LNCaP clone FGC (cell line): Measurements from ENCODE around the gene KSR2.

Experiments
- DNase-seq: peaks from one replicate; pipeline ENCODE4 v3.0.0-alpha.2; 2011; ENCODE audit warnings: low read depth
- H3K4me3 ChIP-seq: 2 replicates; pipeline ENCODE4 v1.5.1; 2011; ENCODE audit warnings: mild to moderate bottlenecking, low read depth, low read length, control low read depth
- TF ChIP-seq, protein P1 (sequence below): IDR thresholded peaks from 2 replicates; pipeline ENCODE4 v1.5.1; 2012; ENCODE audit warnings: mild to moderate bottlenecking; ENCODE audit not compliant: control insufficient read depth, insufficient read depth; ENCODE audit errors: extremely low read depth

KSR2 gene

DNA sequence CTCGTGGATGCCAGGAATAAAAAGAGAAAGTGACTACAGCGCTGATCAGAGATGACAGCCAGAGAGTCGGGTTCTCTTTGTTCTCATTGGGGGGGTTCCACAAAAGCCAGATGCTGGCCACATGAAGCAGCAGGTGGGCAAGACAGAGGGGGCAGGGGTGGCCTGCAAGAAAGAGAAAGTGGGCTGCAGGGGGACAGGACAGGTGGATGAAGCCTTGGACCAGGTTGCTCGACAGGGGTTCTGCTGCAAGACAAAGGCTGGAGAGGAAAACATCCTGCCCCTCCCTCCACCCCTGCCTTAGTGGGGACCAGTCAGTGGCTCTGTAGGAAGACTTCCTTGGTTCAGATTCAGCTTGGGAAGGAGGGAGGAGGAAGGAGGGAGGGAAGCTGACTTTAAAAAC, 126.2 kb downstream of the KSR2 start:
- TF ChIP-seq, protein P1, sequence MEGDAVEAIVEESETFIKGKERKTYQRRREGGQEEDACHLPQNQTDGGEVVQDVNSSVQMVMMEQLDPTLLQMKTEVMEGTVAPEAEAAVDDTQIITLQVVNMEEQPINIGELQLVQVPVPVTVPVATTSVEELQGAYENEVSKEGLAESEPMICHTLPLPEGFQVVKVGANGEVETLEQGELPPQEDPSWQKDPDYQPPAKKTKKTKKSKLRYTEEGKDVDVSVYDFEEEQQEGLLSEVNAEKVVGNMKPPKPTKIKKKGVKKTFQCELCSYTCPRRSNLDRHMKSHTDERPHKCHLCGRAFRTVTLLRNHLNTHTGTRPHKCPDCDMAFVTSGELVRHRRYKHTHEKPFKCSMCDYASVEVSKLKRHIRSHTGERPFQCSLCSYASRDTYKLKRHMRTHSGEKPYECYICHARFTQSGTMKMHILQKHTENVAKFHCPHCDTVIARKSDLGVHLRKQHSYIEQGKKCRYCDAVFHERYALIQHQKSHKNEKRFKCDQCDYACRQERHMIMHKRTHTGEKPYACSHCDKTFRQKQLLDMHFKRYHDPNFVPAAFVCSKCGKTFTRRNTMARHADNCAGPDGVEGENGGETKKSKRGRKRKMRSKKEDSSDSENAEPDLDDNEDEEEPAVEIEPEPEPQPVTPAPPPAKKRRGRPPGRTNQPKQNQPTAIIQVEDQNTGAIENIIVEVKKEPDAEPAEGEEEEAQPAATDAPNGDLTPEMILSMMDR = no peak
- DNase-seq = no peak
- H3K4me3 ChIP-seq = no peak overlapping the region

GRCh38 chr12:117842220-117842619, 126.6 kb downstream of the KSR2 start:
- TF ChIP-seq, protein P1 = no peak
- no peak overlapping the region for H3K4me3 ChIP-seq
- DNase-seq = no peak

DNA sequence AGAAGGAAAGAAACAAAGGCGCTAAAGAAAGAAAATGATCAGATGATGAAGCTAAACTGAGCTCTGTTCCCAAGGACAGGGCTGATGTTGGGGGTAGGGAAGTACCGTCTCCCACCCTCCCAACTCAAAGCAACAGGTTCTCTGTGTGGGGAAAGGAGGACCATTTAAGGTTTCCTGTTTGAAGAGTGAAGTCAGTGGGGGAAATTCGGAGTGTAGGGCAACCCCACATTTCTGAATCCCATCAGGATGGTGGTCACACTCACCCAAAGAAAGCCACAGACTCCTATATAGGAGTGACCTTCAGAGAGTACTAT, 131.1 kb downstream of the KSR2 start:
- no peak for DNase-seq
- TF ChIP-seq, protein P1 = no peak
- no peak overlapping the region for H3K4me3 ChIP-seq

GRCh38 chr12:117836999-117837736, 131.6 kb downstream of the KSR2 start:
- H3K4me3 ChIP-seq = no peak overlapping the region
- peak; percentile 40 for DNase-seq
- TF ChIP-seq, protein P1 = peak; percentile 99

DNA sequence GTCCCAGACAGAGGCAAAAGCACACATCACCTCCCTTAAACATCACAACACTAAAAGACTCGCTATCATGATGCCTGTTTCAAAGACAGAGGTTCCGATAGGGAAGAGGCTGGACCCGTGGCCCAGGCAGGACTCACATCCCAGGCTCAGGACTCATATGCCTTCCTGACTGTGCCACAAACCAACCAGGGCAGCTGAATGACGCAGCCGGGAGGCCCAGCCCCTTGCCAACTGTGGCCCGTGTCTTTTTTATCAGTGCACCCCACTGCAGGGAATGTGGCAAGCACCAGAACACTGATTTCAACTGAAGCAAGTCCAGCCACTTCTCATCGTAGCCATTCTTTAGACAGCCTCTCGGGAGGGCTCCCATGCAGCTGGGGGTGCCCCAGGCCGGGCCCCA, 132.3 kb downstream of the KSR2 start:
- DNase-seq = no peak
- no peak overlapping the region for H3K4me3 ChIP-seq
- TF ChIP-seq, protein P1 = no peak

DNA sequence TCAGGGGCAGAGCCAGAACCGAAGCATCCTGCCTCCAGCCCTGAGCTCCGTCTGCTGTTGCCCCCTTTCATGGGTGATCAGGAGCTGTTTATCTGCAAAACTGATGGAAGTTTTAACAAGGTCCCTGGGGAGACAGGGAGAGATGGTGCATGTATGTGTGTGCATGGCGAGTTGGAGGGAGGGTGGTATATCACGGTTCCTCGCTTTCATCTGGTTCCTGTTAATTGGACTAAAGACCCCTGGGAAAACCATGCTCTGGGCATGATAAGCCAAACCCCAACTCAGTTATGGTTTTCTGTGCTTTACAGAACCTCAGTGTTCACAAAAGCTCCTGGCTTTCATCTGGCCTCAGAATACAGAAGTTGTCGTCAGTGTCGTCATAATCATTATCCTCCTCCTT, 133.6 kb downstream of the KSR2 start:
- DNase-seq = no peak
- TF ChIP-seq, protein P1 = no peak
- H3K4me3 ChIP-seq = no peak overlapping the region
